ENCODE data around the gene CLCN3.

CLCN3 gene

DNA sequence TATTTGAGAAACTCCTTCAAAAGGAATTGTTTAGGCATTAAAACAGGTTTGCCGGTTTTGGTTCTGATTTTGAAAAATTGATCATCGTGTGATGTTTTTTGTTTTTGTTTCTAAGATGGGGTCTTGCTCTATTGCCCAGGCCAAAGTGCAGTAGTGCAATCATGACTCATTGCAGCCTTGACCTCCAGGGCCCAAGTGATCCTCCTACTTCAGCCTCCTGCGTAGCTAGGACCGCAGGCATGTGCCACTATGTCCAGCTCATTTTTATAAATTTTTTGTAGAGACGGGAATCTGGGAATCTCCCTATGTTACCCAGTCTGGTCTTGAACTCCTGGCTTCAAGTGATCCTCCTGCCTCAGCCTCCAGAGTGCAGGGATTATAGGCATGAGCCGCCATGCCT, 35.0 kb downstream of the CLCN3 start:
- Histone ChIP-seq H3K36me3 (ENCODE audit: insufficient read depth) (no peaks in the 10 kb centered on the region), H3K79me2 (ENCODE audit: insufficient read depth, low read depth) (no peaks in the 10 kb centered on the region)

DNA sequence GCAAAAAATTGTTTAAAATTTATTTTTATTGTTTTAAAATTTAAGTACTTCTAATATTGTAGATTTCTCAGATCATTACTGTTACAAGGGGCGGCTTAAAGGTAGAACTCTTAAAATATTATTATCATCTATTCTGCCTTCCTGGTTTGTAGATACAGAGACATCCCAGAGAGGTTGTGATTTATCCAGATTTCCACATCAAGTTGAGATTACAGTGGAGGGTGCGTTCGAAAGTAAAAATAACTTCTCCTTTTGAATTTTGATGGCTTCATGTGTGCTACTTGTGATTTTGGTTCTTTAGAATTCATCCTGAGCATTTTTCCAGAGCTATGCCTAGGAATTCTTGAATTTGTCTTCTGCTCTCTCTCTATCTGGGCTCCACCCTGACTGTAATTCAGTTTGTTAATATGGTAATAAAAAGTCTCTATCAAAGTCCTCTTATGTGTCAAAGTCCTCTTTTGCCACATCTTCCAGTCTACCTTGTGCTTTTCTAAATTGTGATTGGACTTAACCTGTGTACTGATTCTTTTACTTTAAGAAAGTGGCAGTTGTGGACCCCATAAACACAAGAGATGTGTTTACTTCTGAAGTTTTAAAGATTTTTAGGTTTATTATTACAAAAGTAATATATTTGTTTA, 37.2 kb downstream of the CLCN3 start:
- H3K4me2 ChIP-seq, result no peak overlapping the region
- H3K4me1 ChIP-seq (ENCODE audit: low read depth, poor library complexity, severe bottlenecking), result no peaks in the 10 kb centered on the region
- no peaks in the 10 kb centered on the region for H3K79me2 ChIP-seq (ENCODE audit: insufficient read depth, low read depth)
- no peaks in the 10 kb centered on the region for H4K20me1 ChIP-seq (ENCODE audit: insufficient read depth)
- H3K27me3 ChIP-seq (ENCODE audit: insufficient read depth, low read depth), result no peaks in the 10 kb centered on the region
- no peaks in the 10 kb centered on the region for H3K36me3 ChIP-seq (ENCODE audit: insufficient read depth)
- no peak overlapping the region for H2AFZ ChIP-seq (ENCODE audit: low read depth)
- no peak overlapping the region for H3K4me3 ChIP-seq (IDR thresholded peaks at IDR 0.05; ENCODE audit: insufficient read depth, low read depth, low read length)
- no peak for TF ChIP-seq CTCF (conservative IDR thresholded peaks at IDR 0.05; ENCODE audit: low read depth, low read length)
- no peak overlapping the region for H3K27ac ChIP-seq
- H3K9ac ChIP-seq, result no peak overlapping the region

More for the DNA sequence above, 35.0 kb downstream of the CLCN3 start:
- Histone ChIP-seq H3K4me2 (no peak overlapping the region), H4K20me1 (ENCODE audit: insufficient read depth) (no peaks in the 10 kb centered on the region), H2AFZ (ENCODE audit: low read depth) (no peak overlapping the region), H3K9ac (no peak overlapping the region), H3K4me3 (IDR thresholded peaks at IDR 0.05; ENCODE audit: insufficient read depth, low read depth, low read length) (no peak overlapping the region), H3K27me3 (ENCODE audit: insufficient read depth, low read depth) (no peaks in the 10 kb centered on the region), H3K27ac (no peak overlapping the region), H3K4me1 (ENCODE audit: low read depth, poor library complexity, severe bottlenecking) (no peaks in the 10 kb centered on the region)
- TF ChIP-seq CTCF (conservative IDR thresholded peaks at IDR 0.05; ENCODE audit: low read depth, low read length), result no peak

- Histone ChIP-seq H3K9ac (no peak overlapping the region), H3K27me3 (ENCODE audit: insufficient read depth, low read depth) (no peaks in the 10 kb centered on the region), H3K79me2 (ENCODE audit: insufficient read depth, low read depth) (no peaks in the 10 kb centered on the region), H3K27ac (no peak overlapping the region), H3K36me3 (ENCODE audit: insufficient read depth) (no peaks in the 10 kb centered on the region), H2AFZ (ENCODE audit: low read depth) (no peak overlapping the region), H3K4me1 (ENCODE audit: low read depth, poor library complexity, severe bottlenecking) (no peaks in the 10 kb centered on the region), H3K4me3 (IDR thresholded peaks at IDR 0.05; ENCODE audit: insufficient read depth, low read depth, low read length) (no peak overlapping the region), H3K4me2 (no peak overlapping the region), H4K20me1 (ENCODE audit: insufficient read depth) (no peaks in the 10 kb centered on the region)
- TF ChIP-seq CTCF (conservative IDR thresholded peaks at IDR 0.05; ENCODE audit: low read depth, low read length), result no peak
Observed at GRCh38 chr4:169658196-169658595, 37.8 kb downstream of the CLCN3 start.

GRCh38 chr4:169658975-169659715, 38.8 kb downstream of the CLCN3 start:
- no peaks in the 10 kb centered on the region for H3K27me3 ChIP-seq (ENCODE audit: insufficient read depth, low read depth)
- no peak overlapping the region for H3K9ac ChIP-seq
- no peak for TF ChIP-seq CTCF (conservative IDR thresholded peaks at IDR 0.05; ENCODE audit: low read depth, low read length)
- no peak overlapping the region for H3K4me2 ChIP-seq
- no peaks in the 10 kb centered on the region for H4K20me1 ChIP-seq (ENCODE audit: insufficient read depth)
- H3K27ac ChIP-seq, result no peak overlapping the region
- no peaks in the 10 kb centered on the region for H3K36me3 ChIP-seq (ENCODE audit: insufficient read depth)
- no peaks in the 10 kb centered on the region for H3K4me1 ChIP-seq (ENCODE audit: low read depth, poor library complexity, severe bottlenecking)
- no peak overlapping the region for H3K4me3 ChIP-seq (IDR thresholded peaks at IDR 0.05; ENCODE audit: insufficient read depth, low read depth, low read length)
- no peaks in the 10 kb centered on the region for H3K79me2 ChIP-seq (ENCODE audit: insufficient read depth, low read depth)
- H2AFZ ChIP-seq (ENCODE audit: low read depth), result no peak overlapping the region

Data from KMS-11 (cell line).